Natural killer cell treated with Interleukin-12 subunit alpha and Interleukin-12 subunit beta and Interleukin-15 and Interleukin-18, amount 100 ng/mL, for 72 hours (primary cell): ENCODE data around the gene L1CAM. TPM values are rescaled to one million over a fixed set of nuclear protein-coding genes. Genes with fewer than 3 reads are reported as not detected.

ENCODE experiments used
- ATAC-seq, 2 donors: fragments of 150-1000 bp; cut with Tn5 transposase in 1 of 2; sonication (Bioruptor Pico), chemical (Tn5 transposase) in 1 of 2; 2 replicates each; pipeline ENCODE4 v1.10.0; 2021
- DNase-seq: peaks from one replicate; pipeline ENCODE4 v3.0.0; 2022; ENCODE audit warnings: low spot score
- H3K27ac Mint-ChIP-seq, 2 donors: 1 replicate in 1 of 2; 2 replicates in 1 of 2; pipeline ENCODE4 v1.8.0; 2022; ENCODE audit warnings: mixed read lengths in 2 of 2, mild to moderate bottlenecking in 1 of 2, moderate library complexity in 1 of 2
- H3K27me3 Mint-ChIP-seq, 2 donors: 1 replicate in 1 of 2; 2 replicates in 1 of 2; pipeline ENCODE4 v1.8.0; 2022; ENCODE audit warnings: mixed read lengths in 2 of 2
- H3K36me3 Mint-ChIP-seq: one replicate; pipeline ENCODE4 v1.8.0; 2022; ENCODE audit warnings: mixed read lengths
- H3K4me1 Mint-ChIP-seq, 2 donors: 1 replicate in 1 of 2; 2 replicates in 1 of 2; pipeline ENCODE4 v1.8.0; 2022; ENCODE audit warnings: low read depth in 2 of 2, mixed read lengths in 2 of 2, mild to moderate bottlenecking in 1 of 2
- H3K4me3 Mint-ChIP-seq: one replicate; pipeline ENCODE4 v1.8.0; 2022; ENCODE audit warnings: mixed read lengths
- H3K9me3 Mint-ChIP-seq: 2 replicates; pipeline ENCODE4 v1.8.0; 2022; ENCODE audit warnings: mixed read lengths
- total RNA-seq, 2 donors: library from RNA; stranded (reverse); gene quantifications; one replicate each; pipeline ENCODE4 v1.2.3, GENCODE V29; 2022

L1CAM gene
- total RNA-seq, 2 donors from 2014 or later = 0.74 to 1.2 TPM

GRCh38 chrX:153866302-153867019, 19.5 kb downstream of the L1CAM start:
- DNase-seq = no peak
- Mint-ChIP-seq H3K27ac (no peak overlapping the region), H3K9me3 (no peaks in the 10 kb centered on the region), H3K27me3 (no peaks in the 10 kb centered on the region), H3K4me1 (no peaks in the 10 kb centered on the region), H3K36me3 (no peaks in the 10 kb centered on the region), H3K4me3 (no peak overlapping the region)
- no peak for ATAC-seq

GRCh38 chrX:153865685-153866084, 20.3 kb downstream of the L1CAM start:
- DNase-seq (no peak), ATAC-seq (no peak)
- no peak overlapping the region for H3K27ac Mint-ChIP-seq
- no peak overlapping the region for H3K4me3 Mint-ChIP-seq
- H3K9me3 Mint-ChIP-seq = no peaks in the 10 kb centered on the region
- peaks cover 0 to 2% of the 10 kb centered on the region in 2 donors for H3K27me3 Mint-ChIP-seq
- no peaks in the 10 kb centered on the region for H3K36me3 Mint-ChIP-seq
- H3K4me1 Mint-ChIP-seq = no peaks in the 10 kb centered on the region

- no peak for ATAC-seq
- Mint-ChIP-seq H3K4me3 (no peak overlapping the region), H3K27me3 (peaks cover 0 to 3% of the 10 kb centered on the region in 2 donors), H3K9me3 (no peaks in the 10 kb centered on the region), H3K27ac (no peak overlapping the region), H3K4me1 (no peaks in the 10 kb centered on the region), H3K36me3 (no peaks in the 10 kb centered on the region)
- no peak for DNase-seq
Measured at GRCh38 chrX:153865321-153865580, 20.7 kb downstream of the L1CAM start.

GRCh38 chrX:153864561-153865320, 21.2 kb downstream of the L1CAM start:
- H3K4me3 Mint-ChIP-seq = no peak overlapping the region
- DNase-seq (no peak), ATAC-seq (no peak)
- H3K4me1 Mint-ChIP-seq = no peaks in the 10 kb centered on the region
- H3K27ac Mint-ChIP-seq = no peak overlapping the region
- no peaks in the 10 kb centered on the region for H3K9me3 Mint-ChIP-seq
- no peaks in the 10 kb centered on the region for H3K36me3 Mint-ChIP-seq
- H3K27me3 Mint-ChIP-seq = peaks cover 0 to 3% of the 10 kb centered on the region in 2 donors

GRCh38 chrX:153864101-153864500, 21.9 kb downstream of the L1CAM start:
- H3K9me3 Mint-ChIP-seq = no peaks in the 10 kb centered on the region
- no peaks in the 10 kb centered on the region for H3K4me1 Mint-ChIP-seq
- H3K27ac Mint-ChIP-seq = no peak overlapping the region
- no peak overlapping the region for H3K4me3 Mint-ChIP-seq
- no peak for ATAC-seq
- DNase-seq = no peak
- H3K27me3 Mint-ChIP-seq = peaks cover 0 to 7% of the 10 kb centered on the region in 2 donors
- H3K36me3 Mint-ChIP-seq = no peaks in the 10 kb centered on the region

GRCh38 chrX:153863251-153863991, 22.6 kb downstream of the L1CAM start:
- H3K27ac Mint-ChIP-seq = no peak overlapping the region
- H3K4me3 Mint-ChIP-seq = no peak overlapping the region
- H3K4me1 Mint-ChIP-seq = no peaks in the 10 kb centered on the region
- H3K9me3 Mint-ChIP-seq = no peaks in the 10 kb centered on the region
- ATAC-seq (no peak), DNase-seq (no peak)
- H3K36me3 Mint-ChIP-seq = no peaks in the 10 kb centered on the region
- H3K27me3 Mint-ChIP-seq = peaks cover 0 to 9% of the 10 kb centered on the region in 2 donors

- DNase-seq (no peak), ATAC-seq (no peak)
- Mint-ChIP-seq H3K4me1 (peaks cover 1 to 2% of the 10 kb centered on the region in 2 donors), H3K27me3 (peaks cover 0 to 9% of the 10 kb centered on the region in 2 donors), H3K36me3 (no peaks in the 10 kb centered on the region), H3K27ac (no peak overlapping the region), H3K4me3 (no peak overlapping the region), H3K9me3 (no peaks in the 10 kb centered on the region)
Measured at GRCh38 chrX:153862369-153863250, 23.4 kb downstream of the L1CAM start.

GRCh38 chrX:153861733-153862310, 24.2 kb downstream of the L1CAM start:
- Mint-ChIP-seq H3K36me3 (no peaks in the 10 kb centered on the region), H3K4me3 (no peak overlapping the region), H3K27me3 (peaks cover 0 to 9% of the 10 kb centered on the region in 2 donors), H3K4me1 (peaks cover 9 to 10% of the 10 kb centered on the region in 2 donors), H3K9me3 (no peaks in the 10 kb centered on the region), H3K27ac (no peak overlapping the region)
- DNase-seq (peak; percentile 44), ATAC-seq (no peak)

- no peak overlapping the region for H3K4me3 Mint-ChIP-seq
- no peaks in the 10 kb centered on the region for H3K36me3 Mint-ChIP-seq
- no peak overlapping the region for H3K27ac Mint-ChIP-seq
- DNase-seq (peak; percentile 49), ATAC-seq (no peak)
- H3K9me3 Mint-ChIP-seq = no peaks in the 10 kb centered on the region
- H3K4me1 Mint-ChIP-seq = peaks cover 10 to 14% of the 10 kb centered on the region in 2 donors
- peaks cover 0 to 9% of the 10 kb centered on the region in 2 donors for H3K27me3 Mint-ChIP-seq
Measured at GRCh38 chrX:153861151-153861550, 24.8 kb downstream of the L1CAM start.

- Mint-ChIP-seq H3K9me3 (no peaks in the 10 kb centered on the region), H3K4me1 (peaks cover 10 to 14% of the 10 kb centered on the region in 2 donors), H3K4me3 (no peak overlapping the region), H3K27ac (no peak overlapping the region), H3K36me3 (no peaks in the 10 kb centered on the region), H3K27me3 (peaks cover 0 to 12% of the 10 kb centered on the region in 2 donors)
- no peak for DNase-seq
- no peak for ATAC-seq
Measured at GRCh38 chrX:153857348-153857903, 28.5 kb downstream of the L1CAM start.

GRCh38 chrX:153854702-153855101, 31.3 kb downstream of the L1CAM start:
- H3K4me1 Mint-ChIP-seq = peaks cover 10 to 14% of the 10 kb centered on the region in 2 donors
- ATAC-seq = no peak
- no peaks in the 10 kb centered on the region for H3K36me3 Mint-ChIP-seq
- no peak overlapping the region for H3K4me3 Mint-ChIP-seq
- H3K9me3 Mint-ChIP-seq = no peaks in the 10 kb centered on the region
- DNase-seq = no peak
- H3K27ac Mint-ChIP-seq = no peak overlapping the region
- H3K27me3 Mint-ChIP-seq = peaks cover 0 to 18% of the 10 kb centered on the region in 2 donors

- H3K36me3 Mint-ChIP-seq = no peaks in the 10 kb centered on the region
- ATAC-seq (no peak), DNase-seq (no peak)
- peaks cover 0 to 15% of the 10 kb centered on the region in 2 donors for H3K27me3 Mint-ChIP-seq
- no peaks in the 10 kb centered on the region for H3K9me3 Mint-ChIP-seq
- H3K4me3 Mint-ChIP-seq = no peak overlapping the region
- H3K4me1 Mint-ChIP-seq = peaks cover 10 to 14% of the 10 kb centered on the region in 2 donors
- no peak overlapping the region for H3K27ac Mint-ChIP-seq
Measured at GRCh38 chrX:153853902-153854267, 32.1 kb downstream of the L1CAM start.
